Measurements from ENCODE around the gene NRXN3.
A peak's percentile ranks its signal among the peaks of the same experiment; 100 is the strongest.

The NRXN3 gene

DNA sequence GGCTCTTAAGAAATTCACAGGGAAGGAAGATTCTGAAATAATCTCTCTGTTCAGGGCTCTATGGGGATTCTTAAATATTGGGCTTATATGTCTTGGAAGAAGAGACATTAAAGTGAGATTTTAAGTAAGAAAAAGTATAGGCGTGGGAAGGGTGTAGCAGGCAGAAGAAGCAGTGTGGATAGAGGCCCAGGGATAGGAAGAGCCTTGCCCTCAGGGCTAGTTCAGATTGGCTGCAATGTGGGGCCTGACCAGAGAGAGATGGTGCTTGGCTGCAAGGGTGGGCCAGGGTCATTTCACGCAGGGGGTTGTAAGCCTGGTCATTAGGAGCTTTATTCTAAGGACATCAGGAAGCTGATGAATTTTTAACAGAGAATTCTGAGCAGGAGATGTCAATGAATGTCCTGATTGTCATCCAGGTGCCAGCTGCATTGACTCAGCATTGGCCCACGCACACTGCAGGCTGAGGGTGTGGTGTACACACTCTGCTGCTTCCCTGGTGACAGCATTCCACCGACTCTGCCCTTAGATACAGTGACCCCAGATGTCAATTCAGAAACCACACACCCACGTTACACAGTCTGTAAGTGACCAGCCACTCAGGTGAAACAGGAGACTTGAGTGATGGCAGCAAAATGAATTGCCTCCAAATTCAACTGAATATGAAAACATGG, 582.5 kb downstream of the NRXN3 start:
- DNase-seq: no peak

DNA sequence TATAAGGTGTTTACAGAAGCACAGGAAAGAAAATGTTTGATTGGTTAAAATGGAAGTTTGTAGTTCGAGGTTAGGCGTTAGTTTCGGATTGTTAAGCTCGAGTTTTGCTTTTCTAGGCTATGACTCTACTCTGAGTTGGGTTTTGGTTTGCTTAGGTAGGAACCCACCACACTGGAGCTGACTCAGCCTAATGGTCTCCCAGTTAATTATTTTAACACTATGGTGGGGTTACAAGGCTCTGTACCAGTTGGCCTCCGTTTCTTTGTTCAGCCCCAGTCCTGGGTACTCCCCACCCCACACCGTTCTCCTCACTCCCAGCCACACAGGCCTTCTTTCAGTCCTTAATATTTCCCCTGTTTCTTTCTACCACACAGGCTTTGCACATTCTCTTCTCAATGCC, 583.9 kb downstream of the NRXN3 start:
- DNase-seq: no peak

DNA sequence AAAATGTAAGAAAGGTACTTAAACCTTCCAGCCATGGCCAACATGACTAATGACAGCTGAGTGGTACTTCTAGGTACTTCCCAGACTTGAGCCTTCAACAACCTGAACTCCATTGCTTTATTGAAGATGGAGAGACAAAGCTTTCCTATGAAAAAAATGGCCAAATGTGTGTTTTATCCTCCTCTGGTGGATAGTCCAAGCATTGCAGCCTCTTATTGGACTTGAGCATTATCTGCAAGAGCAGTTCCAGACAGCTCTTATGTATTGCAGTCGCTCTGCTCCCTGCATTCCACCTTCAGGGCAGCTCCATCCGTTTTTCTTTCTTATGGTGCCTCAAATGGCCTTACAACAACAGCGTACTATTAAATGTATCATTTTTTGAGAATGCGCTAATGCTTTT, 588.2 kb downstream of the NRXN3 start:
- peak; percentile 14 to 62 for DNase-seq

DNA sequence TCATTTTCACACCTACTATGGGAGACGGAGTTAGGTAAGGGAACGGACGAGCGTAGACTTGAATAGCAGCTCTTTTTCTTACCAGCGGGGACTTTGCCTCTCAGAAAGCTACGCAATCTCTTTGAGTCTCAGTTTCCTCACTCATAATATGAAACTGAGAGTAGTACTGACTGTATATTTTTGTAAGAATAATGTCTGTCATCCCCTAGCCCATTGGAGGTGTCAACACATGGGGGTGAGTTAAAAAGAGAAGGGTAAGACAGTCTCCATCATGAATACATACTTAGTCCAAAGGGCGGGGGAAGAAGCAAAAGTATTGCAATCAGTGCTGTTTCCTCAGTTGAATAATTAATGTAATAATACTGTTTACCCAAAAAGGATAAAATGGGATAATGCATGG, 592.2 kb downstream of the NRXN3 start:
- DNase-seq: no peak

DNA sequence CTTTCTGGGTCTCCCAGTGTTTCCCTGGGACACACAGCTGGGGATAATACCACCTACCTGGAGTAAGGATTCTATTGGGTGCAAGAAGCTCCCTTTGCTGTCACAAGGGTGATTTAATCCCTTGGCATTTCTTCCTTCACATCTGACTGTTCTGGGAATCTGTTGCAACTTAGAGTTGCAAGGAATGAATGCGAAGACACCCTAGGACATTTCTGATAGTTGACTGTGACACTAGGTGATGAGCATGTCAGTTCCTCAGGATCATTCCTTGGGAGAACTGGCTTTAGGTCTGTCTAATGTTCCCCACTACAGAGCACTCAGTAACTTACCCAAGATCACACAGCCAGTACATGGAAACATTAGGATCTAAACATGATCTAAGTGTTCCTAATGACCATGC, 593.6 kb downstream of the NRXN3 start:
- DNase-seq: no peak

DNA sequence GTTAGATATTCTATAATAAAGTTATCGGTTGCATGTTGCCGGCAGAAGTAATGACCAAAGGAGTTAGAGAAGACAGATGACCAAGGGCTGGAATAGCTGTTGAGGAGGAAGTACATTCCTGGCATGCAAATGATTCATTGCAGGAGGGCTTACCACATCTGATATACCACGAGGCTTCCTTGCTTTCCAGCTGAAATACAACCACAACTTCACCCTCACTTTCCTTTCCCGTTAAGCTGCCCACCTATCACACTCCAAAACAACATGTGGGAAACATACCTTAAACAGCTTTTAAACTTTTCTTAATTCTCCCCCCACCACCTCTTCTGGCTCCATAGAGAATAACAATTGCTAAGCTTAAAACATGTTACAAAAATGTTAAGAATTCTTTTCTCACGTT, 594.1 kb downstream of the NRXN3 start:
- no peak for DNase-seq

DNA sequence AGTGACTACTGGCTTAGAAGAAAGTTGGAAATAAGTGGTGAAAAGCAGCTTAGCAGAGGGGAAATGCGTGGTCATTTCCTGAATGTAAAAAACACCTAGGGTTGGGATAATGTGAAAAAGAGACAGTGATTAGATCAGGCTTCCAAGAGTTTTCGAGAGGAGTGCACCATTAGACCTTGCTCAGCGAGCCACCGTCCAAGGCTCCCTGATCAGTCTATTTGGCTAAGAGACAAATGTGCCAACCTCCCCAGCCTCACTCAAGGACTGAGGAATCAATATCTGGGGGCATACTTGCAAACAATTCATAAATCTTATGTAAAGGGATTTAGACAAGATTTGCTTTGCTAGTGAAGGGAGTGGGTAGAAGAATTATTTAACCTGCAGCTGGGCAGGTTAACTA, 594.5 kb downstream of the NRXN3 start:
- no peak for DNase-seq

DNA sequence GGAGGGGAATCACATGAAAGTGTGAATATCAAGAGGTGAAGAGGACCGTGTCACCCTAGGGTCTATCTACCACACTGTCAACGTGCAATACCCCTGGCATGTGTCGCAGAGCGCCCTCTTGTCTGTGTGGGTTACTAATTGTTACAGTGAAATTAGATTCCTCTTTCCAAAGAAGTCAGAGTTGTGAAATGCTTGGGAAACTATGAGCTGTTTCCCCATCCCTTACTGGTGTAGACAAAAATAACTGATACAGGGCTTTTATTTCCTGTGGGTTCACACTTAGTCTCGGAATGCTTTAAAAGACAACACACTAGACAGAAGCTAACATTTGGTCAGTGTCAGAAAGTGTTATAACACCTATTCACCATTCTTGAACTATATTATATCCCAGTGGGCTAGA, 597.3 kb downstream of the NRXN3 start:
- no peak for DNase-seq

DNA sequence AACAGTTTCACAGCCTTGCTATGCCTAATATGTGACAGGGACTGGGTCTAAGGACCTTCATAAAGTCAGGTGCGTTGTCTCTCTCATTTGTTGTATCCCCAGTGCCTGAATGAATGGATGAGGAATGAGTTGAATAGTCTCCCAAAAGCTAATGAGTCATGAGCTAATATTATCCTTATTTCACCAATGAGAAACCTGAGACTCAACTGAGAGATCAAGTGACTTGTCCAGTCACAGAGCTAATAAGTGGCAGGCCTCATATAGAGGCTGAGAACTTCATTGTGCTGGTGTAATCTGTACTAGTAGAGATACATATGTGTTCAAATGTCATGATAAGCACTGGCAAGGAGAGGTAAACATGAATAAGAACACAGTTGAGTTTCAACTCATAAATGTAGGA, 612.4 kb downstream of the NRXN3 start:
- DNase-seq: no peak

DNA sequence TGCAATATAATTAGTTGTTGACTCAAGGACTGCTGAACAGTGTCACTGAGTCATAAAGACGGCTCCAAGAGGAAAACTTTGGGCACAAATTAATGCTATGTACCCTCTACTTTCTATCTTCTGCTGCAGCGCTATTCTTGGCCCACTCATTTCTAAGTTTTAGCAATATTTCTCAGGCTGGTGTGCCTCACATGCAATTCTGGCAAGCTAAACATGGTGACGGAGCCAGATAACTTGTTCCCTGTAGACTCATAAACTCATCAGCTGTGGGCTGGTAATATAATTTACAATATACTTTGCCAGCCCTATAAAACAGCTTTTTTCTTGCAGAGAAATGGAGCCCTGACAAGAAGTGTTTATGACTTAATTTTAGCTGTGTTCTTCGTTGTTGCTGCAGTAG, 615.1 kb downstream of the NRXN3 start:
- no peak for DNase-seq

DNA sequence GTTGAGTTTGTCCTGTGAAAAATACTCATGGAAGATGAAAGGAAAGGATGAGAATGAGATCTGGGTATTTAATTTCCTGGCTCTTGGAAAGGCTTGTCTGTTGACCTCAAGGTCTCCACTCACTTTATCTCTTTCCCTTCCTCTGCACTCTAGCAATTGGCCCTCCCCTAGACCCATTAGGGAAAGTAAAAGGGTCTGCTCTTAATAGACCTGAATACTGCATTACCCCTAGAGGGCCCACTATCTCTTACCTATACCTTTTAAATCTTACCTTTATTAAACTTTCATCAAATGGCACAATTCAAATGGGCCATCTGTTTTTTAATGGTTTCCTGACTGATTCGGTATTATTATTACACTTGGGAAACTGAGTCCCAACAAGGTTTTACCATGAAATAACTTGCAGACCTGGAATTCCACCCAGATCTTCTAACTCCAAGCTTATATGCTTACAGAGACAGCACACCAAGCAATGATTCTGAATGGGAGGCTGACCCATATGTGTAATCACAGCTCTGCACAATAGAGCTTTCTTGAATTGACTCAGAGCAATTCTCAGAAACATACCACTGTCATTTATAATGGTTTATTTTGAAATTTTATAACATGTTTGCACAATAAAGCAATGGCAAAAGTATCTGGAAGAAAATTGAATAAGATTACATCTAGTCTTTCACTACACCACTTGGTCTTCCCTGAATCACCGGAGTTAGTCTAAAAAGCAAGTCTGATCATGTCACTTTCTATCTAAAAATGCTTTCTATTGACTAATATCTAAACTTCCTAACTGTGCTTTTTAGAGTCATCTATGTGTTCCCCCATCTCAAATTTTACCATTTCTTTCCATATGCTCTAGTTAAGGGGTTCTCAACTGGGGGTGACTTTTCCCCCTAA, 618.5 kb downstream of the NRXN3 start:
- DNase-seq: no peak

DNA sequence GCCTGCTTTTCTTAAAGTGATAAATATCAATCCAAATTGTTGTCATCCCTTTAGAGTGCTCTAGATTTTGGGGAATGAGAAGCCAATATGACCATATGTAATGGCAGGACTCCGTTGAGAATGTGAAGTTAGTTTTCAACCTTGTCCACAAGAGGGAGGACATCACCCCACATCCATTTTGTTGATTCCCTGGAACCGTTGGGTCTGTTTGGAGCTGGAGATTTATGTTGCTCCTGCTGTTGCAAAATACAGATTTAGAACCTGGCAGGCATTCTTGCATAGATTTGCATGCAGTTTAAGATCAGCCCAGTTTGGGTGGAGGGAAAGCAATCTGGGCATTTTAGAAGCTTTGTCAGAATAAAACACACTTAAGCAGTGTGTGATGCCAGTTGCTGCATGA, 620.1 kb downstream of the NRXN3 start:
- no peak for DNase-seq

DNA sequence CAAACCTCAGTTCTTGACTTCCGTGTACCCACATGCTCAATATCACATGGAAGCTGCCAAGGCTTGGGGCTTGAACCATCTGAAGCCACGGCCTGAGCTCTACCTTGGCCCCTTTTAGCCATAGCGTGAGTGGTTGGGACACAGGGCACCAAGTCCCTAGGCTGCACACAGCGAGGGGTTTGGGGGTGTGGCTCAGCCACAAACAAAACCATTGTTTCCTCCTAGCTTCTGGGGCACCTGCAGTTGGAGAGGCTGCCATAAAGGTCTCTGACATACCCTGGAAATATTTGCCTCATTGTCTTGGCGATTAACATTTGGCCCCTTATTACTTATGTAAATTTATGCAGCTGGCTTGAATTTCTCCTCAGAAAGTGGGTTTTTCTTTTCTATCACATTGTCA, 628.6 kb downstream of the NRXN3 start:
- no peak for DNase-seq

DNA sequence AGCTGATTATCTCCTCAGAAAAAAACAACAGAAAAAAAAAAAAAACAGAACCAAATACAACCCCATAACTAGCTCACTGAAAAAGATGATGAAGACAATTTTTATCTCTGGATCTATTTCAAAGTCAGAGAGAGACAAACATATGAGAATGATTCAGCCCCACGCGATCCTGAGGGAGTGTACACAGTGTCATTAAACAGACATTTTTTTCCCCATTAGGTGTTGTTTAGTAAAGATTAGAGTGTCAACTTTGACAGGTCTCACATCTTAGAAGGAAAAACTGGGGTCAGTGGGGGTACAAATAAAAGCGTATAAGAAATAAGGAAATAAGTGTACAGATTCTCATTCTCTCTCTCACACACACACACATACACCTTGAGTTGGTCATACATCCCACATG, 635.4 kb downstream of the NRXN3 start:
- no peak for DNase-seq

DNA sequence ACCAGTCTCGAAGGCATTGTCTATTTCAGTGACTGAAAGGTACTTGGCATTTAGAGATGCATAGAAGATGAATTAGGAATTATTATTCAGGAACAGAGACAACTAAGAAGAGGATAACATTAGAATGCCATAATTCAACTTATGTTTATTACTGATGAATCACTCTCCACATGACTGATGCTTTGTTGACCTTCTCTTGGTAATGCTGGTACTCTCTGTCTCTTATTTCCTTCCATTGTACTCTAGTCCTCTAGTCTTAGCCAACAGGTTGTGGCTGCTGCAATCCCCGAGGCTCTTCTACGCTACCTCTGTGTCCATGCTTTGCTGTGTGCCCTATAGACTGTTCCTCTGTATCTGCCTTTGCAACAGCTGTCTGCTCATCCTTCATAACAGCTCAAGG, 652.9 kb downstream of the NRXN3 start:
- DNase-seq: no peak

DNA sequence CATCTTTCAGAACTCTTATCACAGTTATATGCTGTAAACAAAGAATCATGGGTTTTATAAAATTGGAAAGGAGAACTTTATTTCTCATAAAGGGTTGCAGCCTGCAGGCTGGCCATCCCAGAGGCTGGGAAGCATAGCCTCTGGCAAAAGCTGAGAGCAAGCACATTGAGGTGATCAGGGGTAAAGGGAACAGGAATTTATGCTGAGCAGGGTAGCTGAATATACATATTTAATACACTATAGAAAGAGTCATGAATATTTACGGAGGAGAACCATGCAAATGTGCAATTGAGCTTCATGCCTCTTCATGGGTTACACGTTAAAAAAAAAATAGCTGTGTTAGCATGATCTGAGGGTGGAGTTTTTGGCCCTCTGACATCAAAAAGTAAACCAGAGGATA, 653.3 kb downstream of the NRXN3 start:
- DNase-seq: peak; percentile 0 to 25

DNA sequence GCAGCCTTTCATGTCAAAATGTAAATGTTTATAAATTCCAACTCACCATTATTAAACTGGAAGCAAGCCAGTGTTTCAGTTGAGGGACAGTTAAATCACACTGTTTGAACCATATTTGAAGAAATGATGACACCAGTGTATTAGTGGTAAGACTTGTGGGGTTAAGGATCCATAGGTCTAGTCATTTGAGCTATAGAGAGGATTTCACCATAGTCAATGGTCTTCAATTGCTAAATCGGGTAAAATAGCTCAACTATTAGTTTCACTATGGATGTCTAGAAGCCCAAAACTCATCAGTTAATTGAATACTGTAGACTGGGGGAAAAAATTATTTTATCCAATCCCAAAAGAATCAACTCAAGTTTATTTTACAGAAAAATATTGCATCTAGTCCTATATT, 659.1 kb downstream of the NRXN3 start:
- DNase-seq: no peak

DNA sequence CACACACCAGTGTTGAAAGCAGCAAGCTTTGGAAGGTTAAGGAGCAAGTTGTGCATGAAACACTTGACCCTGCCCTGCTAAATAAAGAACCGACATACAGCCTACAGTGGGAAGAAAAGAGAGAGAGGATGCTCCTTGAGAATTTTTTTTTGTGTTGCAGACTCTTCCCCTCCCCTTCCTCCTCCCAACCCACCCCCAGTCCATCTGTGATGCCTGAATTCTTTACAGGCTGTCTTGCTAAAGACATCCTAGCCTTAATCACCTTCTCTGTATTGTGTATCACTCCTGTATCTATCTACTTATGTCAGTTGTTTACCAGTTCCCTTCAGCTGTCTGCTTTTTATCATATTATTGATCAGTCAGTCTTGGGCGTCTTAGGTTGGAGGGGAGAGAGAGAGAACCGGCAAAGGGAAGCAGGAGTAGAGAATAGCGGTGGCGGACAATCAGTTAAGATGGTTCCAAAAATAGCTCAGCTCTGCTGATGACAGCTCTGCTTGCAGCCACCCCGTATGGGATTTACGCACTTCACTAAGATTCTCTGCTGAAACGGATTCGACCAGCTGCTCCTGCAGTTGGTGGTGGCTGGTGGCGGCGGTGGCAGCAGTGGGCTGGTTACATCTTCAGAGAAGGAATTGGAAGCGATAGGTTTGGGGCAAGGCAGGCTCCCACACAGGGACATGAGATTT, 664.7 kb downstream of the NRXN3 start:
- DNase-seq: no peak

DNA sequence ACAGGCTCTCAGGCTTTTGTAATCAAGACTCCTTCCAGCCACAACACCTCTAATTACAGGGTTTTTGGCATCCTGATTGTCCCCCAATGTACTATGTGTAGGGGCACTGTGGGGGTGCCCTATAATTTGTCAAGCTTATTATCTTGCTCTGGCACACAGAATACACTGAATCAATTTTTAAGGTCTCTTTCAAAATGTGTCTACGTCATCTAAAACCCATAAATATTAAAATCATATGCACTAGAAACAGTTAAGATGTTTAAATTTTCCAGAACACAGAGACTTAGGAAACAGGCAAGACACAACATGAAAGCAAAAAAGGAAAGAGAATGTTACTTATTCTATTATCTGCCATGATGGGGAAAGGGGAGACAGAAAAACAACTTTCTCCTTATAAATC, 665.7 kb downstream of the NRXN3 start:
- no peak for DNase-seq

DNA sequence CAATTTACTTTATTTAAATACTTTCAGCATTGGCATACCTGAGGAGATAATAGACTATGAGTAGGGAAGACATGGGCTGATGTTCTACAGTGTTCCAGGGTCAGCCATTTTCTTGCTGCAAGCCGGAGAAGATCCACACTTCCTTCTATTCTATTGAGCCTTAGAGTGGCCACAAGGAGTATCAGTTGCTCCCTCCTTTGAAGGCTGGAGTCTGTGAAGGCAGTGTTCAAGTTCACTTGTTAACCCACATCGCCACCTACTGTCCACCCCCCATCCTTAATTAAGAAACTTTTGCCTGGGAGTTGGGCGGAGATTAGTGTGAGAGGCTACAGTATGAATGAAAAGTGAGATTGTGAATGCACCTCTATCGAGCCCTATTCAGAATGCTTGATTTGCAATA, 666.6 kb downstream of the NRXN3 start:
- DNase-seq: peak; percentile 29 to 67

DNA sequence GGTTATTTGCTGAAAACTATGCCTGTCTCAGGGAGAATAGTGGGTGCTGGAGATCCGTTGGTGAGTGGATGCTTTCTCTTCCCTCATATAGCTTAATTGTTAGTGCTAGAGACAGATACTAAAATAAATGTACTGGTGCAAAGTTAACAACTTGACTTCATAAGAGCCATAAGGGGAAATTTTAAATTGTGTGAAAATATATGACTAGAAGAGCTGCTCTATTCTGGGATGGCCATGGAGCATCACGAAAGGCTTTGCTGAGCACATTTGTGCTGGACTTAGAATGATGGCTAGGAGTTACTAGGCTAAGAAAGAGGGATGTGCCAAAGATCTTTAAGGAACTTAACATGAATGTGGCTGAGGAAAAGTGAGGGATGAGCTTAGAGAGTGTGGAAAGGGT, 668.8 kb downstream of the NRXN3 start:
- no peak for DNase-seq

DNA sequence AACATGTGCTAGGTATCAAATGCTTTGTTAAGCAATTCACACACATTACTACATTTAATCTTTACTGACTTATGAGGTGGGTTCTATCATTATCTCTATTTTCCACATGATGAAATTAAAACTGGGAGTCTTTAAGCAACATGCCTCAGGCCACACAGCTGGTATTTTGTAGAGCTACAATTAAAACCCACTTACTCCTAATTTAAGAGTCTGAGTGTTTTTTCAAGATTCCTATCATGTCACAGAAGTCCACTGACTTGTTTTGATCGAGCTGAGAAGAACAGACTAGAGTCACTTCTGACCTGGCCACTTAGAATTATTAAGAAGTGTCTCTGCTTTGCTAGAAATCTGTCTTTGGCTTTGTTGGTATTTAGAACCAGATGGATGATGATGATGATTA, 670.7 kb downstream of the NRXN3 start:
- no peak for DNase-seq

DNA sequence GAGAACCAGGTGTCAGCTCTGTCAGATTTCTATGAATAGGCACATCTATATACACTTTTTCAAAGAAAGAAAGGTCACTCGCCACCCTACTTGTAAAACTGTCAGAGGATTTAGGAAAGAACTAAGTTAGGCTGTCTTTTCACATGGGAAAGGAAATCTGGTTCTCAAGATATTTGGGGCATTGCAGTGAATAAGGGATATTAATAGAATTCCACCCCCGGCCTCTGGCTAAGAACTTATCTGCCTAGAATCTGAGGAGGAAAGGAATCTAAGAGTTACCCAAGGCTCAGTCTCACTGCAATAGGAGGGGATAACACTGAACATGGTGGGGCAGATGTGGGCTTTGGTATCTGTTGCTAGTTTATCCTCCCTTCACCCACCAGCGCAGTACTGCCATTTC, 677.6 kb downstream of the NRXN3 start:
- DNase-seq: no peak

DNA sequence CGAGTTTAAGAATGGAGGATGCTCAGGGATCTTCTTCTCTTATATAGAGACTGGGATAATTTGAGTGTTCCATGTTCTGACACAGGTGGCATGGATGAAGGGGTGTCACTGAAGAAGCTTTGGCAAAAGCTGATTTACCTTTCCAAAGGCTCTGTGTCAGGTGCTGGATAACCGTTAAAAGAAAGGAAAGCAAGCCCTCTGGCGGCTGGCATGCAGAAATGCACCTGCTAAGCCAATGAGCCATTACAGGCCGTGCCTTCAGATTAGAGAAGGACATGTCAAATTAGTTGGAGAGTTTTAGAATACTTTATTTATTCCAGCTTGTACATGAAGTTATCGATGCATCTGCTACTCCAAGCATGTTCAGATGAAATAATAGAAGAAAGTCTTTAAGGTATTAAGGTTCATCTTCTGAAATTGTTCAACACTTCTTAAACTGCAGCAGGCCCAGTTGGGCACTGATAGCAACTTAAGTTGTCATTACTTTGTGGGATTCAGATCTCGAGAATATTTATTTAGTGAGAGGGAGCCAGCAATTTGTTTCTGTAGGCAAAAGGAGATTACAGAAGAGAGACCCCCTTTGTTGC, 678.2 kb downstream of the NRXN3 start:
- DNase-seq: peak in 1 of 2 experiments; percentile 72
